HG02610 (cell line): Measurements from ENCODE around the gene CTCFL.
A peak's percentile ranks its signal among the peaks of the same experiment; 100 is the strongest.
"Not testable (repeated sequence)": the region's sequence is repeated elsewhere in the genome, so short reads cannot be mapped to it uniquely, and the experiment has no call there.

Source experiments
- ATAC-seq: cut with Tn5 transposase; IDR thresholded peaks from one replicate; pipeline ENCODE4 v1.9.1; 2021; ENCODE audit warnings: mild to moderate bottlenecking, moderate library complexity; ENCODE audit not compliant: unreplicated experiment

The CTCFL gene

DNA sequence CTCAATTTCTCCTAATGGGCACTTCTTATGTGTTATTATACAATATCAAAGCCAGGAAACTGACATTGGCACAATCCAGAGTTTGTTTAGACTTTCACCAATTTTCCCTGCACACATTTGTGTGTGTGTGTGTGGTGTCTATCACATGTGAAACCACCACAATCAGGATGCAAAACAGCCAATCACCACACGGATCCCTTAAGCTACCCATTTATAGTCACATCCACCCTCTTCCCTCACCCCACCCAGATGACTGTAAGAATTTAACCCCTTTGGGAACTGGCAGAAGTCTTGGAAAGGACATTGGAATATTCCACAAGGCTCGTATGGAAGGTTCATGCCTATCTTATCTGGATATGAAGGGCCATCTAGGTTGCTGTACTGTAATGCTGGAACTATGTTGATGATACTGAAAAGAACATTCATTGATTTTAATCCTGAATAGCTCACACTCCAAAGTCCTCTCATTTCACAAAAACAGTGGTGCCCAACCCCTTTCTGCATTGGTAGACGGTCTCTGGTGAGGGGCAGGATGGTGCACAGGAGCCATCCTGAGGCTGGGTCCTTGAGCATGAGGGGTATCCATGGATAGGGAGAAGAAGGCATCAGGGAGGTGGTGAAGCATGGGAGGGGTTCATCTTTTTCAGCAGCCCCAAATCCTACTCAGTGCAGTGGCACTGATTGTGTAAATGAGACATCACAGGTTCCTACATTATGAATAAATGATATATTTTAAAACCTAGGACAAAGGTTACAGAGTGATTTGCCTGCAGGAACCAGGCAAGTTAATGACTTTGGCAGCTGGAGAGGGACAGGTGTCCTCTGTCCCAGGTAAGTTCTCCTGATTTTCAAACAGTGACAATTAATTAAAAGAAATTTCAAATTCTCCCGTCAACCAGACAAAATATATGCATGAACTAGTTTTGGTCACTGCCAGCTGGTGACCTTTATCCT lies 12.1 kb upstream of the CTCFL start:
- no peak for ATAC-seq

DNA sequence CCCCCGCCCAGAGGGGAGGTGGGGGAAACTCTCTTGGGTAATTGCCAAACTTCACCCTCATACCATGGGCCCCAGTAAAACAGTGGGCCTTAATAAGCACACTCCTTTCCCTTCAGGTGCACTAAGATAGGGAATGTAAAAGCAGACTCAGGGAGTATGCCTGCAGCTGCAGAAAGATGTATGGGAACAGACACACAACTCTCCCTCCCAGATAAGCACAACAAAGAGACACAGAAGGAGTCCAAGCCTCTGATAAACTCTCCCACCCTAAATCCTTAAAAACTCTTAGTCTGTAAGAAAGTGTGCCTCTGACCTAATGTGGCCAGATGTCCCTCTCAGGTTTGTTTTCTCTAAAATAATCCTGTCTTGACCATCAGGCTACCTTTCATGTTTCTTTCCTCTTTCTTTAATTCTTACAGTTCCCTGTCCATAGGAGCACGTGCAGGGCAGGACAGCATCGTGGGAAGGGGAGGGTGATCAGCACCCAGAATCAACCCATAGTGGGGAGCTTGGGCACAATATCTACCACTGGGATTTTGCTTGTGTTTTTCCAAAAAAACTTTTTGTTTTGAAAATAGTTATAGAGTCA lies 11.3 kb upstream of the CTCFL start:
- ATAC-seq: no peak

- no peak for ATAC-seq
These were observed 10.4 kb upstream of the CTCFL start for GRCh38 chr20:57535297-57535696.

- no peak for ATAC-seq
These were observed 7.2 kb upstream of the CTCFL start for GRCh38 chr20:57532104-57532503.

DNA sequence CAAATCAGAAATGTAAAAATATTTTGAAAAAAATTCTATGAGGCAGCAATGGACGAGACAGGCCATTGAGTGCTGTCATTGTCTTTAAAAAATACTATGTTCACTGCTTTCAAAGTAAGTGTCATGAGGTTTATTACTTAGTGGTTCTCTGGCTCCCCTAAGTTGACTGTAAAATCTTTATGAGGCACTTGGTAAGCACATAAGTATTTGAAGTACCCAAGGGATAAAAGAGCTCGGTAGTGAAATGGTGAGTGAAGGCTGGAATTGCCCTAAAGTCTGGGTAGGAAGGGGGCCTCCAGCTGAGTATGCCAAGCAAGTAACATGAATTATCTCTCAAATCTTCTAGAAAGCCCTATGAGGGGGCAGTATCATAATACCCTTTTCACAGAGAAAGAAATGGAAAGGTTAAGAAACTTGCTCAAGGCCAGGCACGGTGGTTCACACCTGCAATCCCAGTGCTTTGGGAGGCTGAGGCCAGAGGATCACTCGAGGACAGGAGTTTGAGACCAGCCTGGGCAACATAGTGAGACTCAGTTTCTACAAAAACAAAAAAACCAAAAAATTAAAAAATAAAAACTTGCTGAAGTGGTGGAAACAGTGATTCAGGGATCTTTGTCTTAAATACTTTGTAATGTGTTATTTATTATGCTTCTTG lies 5.5 kb upstream of the CTCFL start:
- no peak for ATAC-seq

GRCh38 chr20:57529810-57530209 lies 4.9 kb upstream of the CTCFL start:
- ATAC-seq: no peak

DNA sequence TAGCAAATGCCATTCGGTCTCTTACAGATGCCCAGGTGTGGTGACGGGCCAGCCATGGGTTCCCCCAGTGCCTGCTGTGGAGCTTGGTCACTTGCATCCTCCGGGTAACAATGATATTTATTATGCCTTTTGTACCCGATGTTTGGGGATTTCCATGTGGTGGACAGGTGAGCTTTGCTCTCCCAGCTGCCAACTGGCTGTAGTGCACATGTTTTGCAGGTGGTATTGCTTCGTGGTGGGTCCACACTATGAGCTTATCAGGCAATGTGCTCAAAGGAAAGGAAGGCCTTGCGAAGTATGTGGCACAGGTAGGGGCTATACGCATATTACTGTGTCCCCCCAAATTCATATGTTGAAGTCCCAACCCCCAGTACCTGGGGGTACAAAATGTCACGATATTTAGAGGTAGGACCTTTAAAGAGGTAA lies 4.2 kb upstream of the CTCFL start:
- no peak for ATAC-seq

DNA sequence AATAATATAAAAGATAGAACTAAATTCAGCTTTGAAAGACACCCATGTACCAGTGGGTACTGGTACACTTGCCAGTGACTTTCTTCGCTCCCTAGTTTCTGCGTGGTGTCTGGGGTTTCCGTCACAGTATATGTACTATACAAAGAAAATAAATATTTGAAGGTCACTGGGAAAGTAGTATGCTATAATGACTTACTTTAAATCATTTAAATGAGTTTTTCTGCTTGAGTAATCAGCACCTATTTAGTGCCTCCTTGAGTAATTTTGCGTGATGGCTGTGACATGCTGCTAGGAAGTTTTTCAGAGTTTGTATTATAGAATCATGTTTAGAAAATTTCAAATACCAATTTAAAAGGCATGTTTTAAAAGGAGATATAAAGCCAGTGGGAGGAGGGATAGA lies 3.2 kb upstream of the CTCFL start:
- no peak for ATAC-seq

- no peak for ATAC-seq
These were observed 2.8 kb upstream of the CTCFL start for GRCh38 chr20:57527728-57528127.

DNA sequence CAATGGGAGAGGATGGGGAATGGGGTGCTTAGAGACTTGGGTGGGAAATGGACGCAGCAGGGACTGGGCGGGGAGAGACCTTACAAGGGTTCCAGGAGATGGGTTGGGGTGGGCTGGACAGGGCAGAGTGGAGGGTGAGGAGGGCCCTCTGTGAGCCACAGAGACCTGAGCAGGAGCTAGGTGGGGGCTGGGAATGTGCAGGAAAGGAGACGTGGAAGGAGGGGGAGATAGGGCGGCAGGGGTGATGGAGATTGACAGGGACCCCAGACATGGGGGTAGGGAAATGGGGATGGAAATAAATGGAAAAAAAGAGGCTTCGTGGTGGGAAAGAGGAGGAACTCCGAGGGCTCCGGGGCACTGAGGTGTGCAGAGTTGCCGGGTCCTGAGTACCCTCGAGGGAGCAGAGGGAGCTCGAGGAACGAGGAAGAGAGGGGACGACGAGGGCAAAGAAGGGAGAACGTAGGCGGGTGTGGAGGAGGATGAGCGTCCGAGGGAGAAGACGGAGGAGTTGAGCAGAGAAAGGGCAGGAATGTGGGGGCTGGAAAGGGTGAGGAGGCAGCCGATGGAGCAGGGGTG lies 2.0 kb upstream of the CTCFL start:
- no peak for ATAC-seq

GRCh38 chr20:57526087-57526884 lies 1.3 kb upstream of the CTCFL start:
- ATAC-seq: no peak

DNA sequence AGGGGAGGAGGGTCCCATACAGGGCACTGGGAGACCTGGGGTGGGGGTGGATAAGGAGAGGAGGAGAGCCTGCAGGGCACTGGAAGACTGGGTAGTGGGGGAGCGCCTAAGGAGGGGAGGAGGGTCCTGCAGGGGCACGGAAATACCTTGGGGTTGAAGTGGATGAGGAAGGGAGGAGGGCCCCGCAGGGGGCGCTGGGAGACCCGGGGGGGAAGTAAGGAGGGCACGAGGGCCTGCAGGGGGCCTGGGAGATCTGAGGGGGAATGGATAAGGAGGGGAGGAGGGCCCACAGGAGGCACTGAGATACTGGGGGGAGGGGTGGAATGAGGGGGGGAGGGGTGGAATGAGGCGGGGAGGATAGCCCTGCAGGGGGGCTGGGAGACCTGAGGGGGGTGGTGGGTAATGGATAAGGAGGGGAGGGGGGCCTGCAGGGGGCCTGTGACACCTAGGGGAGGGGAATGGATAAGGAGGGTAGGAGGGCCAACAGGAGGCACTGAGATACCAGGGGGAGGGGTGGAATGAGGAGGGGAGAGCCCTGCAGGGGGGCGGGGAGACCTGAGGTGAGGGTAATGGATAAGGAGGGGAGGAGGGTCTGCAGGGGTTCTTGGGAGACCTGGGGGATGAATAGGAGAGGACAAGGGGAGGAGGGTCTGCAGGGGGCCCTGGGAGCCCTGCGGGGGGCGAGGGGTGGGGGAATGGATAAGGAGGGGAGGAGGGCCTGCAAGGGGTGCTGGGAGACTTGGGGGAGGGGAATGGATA lies 567 bp upstream of the CTCFL start:
- ATAC-seq: no peak

GRCh38 chr20:57523782-57524181 lies 1.2 kb downstream of the CTCFL start:
- no peak for ATAC-seq

GRCh38 chr20:57522380-57523140 lies 2.4 kb downstream of the CTCFL start:
- ATAC-seq: peak; percentile 83

DNA sequence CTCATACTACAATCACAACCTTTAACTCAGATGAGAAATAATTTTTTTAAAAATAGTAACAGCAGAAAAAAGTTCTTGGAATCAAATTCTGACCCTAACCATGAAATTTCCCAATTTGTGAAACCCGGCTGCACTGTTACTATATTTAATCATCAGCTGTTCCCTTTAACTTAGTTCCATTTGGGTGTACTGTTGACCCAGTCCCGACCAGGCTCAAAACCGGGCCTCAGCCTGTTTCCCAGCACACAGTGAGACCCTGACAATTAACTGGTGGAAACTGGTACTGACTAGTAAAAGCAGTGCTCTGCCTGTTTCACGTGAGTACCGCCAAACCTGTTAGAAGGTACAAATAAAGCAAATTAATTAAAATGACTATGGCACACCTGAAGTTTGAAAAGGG lies 7.0 kb downstream of the CTCFL start:
- ATAC-seq: no peak

DNA sequence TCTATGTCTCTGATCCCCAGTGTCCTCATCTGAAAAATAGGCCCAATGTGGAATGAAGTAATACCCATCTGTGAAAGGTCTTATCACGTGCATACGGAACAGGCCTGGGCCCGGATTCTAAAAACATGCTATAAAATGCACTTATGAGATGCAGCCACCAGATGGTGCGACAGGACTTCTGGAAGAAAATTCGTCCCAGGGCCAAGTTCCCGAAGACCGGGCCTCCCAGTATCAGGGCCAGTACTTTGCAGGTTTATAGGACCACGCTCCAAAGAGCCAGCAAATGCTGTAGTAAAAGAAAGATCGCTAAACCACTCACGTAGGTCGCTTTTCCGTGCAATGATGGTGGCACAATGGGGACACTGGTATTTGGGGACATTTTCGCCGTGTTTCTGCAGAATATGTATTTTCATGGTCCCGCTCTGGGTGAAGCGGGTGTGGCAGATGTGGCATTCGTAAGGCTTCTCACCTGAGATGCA lies 10.6 kb downstream of the CTCFL start:
- no peak for ATAC-seq

GRCh38 chr20:57513199-57513598 lies 11.7 kb downstream of the CTCFL start:
- ATAC-seq: no peak

- ATAC-seq: no peak
These were observed 12.5 kb downstream of the CTCFL start for GRCh38 chr20:57512432-57512831.

DNA sequence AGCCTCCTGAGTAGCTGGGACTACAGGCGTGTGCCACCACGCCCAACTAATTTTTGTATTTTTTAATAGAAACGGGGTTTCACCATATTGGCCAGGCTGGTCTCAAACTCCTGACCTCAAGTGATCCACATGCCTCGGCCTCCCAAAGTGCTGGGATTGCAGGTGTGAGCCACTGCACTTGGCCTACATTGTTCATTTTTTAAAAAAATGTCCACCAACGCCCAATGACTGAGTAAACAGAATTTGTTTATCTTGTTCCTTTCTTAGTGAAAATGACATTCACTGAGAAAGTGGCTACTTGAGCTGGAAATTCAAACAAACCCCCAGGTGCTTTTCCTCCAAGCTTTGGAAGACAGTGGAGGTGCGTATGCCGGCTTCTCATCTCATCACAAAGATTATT lies 13.2 kb downstream of the CTCFL start:
- not testable (repeated sequence) for ATAC-seq
